ENCODE measurements around the gene M1AP. TPM values are rescaled to one million over a fixed set of nuclear protein-coding genes. Genes with fewer than 3 reads are reported as not detected.

The M1AP gene
- total and polyA plus RNA-seq, 2 experiments from 2014 or later, result not detected

DNA sequence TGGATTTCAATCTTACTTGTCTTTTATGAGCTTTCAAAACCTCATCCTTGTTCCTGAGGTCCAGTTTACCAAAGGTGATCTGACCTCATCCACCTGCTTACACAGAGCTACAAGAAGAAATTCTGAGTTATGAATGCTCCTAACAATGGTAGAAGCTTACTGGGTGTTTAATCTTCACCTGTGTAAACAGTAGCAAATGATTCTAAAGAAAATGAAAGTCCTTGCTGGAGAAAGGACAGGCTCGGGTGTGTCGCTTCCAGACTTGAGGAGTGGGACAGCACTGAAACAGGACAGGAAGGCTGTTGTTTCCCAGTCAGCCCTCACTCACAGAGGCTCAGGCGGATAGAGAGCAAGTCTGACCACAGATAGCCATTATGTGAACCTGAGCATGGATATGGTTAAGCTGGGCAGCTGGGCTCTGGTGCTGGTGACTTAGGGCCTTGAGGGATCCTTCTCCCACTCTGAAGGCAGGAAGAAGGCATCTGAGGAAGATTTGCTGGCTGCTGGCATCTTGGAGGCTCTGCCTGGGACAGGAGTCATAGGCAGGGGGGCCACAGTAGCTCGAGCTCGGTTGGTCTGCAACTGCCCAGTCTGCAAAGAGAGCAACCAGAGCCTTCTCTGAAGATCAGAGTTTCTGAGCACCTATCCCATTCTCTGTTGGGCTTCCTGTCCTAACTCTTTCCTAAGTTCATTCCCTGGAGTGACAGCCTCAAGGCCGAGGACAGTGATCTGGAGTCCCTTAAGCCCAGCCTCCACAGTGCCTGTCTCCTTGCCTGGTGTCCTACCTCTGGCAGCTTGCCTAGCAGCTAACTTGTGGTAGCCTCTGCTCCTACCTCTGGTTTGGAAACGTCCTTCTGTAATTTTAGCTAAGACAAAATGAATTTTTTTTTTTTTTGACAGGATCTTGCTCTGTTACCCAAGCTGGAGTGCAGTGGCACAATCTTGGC, 89.6 kb downstream of the M1AP start:
- no peak overlapping the region for H3K27ac ChIP-seq
- TF ChIP-seq CTCF (IDR thresholded peaks at IDR 0.05; ENCODE audit: low read depth, low read length), result no peak
- H3K4me3 ChIP-seq, result no peak overlapping the region
- H3K9me3 ChIP-seq (ENCODE audit: low read depth), result no peaks in the 10 kb centered on the region
- peaks cover 40% of the 10 kb centered on the region for H3K27me3 ChIP-seq
- no peaks in the 10 kb centered on the region for H3K4me1 ChIP-seq (ENCODE audit: low read depth)
- no peaks in the 10 kb centered on the region for H3K36me3 ChIP-seq
- no peak for DNase-seq (ENCODE audit: low read depth in 1 of 2, low spot score in 1 of 2)

DNA sequence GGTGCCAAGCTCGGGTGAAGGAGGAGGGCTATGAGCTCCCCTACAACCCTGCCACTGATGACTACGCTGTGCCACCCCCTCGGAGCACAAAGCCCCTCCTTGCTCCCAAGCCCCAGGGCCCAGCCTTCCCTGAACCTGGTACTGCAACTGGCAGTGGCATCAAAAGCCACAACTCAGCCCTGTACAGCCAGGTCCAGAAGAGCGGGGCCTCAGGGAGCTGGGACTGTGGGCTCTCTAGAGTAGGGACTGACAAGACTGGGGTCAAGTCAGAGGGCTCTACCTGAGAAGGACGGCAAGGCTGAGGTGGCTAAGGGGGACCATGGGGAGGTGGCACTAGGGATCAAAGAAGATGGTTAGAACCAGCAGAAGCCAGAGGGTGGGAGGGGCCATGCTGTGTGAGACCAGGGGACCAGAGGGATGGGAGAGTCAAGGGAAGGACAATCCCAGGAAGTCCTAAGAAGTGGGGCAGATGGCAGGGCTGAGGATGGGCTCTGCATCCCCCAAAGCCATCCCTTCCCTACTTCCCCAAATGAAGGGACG, 91.2 kb downstream of the M1AP start:
- H3K36me3 ChIP-seq, result no peaks in the 10 kb centered on the region
- no peak for TF ChIP-seq CTCF (IDR thresholded peaks at IDR 0.05; ENCODE audit: low read depth, low read length)
- no peak overlapping the region for H3K27ac ChIP-seq
- no peak overlapping the region for H3K4me3 ChIP-seq
- no peak for DNase-seq (ENCODE audit: low read depth in 1 of 2, low spot score in 1 of 2)
- H3K9me3 ChIP-seq (ENCODE audit: low read depth), result no peaks in the 10 kb centered on the region
- peaks cover 30% of the 10 kb centered on the region for H3K27me3 ChIP-seq
- peaks cover 8% of the 10 kb centered on the region for H3K4me1 ChIP-seq (ENCODE audit: low read depth)

- TF ChIP-seq CTCF (IDR thresholded peaks at IDR 0.05; ENCODE audit: low read depth, low read length), result no peak
- no peak overlapping the region for H3K27ac ChIP-seq
These were observed 92.0 kb downstream of the M1AP start for GRCh38 chr2:74556159-74556558.

DNA sequence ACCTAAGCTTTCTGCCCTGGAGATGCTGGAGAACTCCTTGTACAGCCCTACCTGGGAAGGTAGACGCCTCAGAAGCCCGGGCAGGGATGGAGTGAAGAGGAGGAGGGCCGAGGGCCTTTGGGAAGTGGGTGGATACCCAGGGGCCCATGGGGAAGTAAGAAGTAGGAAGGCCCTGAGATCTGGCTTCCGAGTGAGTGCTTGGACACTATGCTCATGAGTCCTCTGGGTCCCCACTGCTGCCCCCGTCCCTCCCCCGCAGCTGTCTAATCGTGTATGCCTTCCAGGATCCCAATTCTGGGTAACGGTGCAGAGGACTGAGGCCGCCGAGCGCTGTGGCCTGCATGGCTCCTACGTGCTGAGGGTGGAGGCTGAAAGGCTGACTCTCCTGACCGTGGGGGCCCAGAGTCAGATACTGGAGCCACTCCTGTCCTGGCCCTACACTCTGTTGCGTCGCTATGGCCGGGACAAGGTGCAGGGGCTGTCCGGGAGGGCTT, 92.5 kb downstream of the M1AP start:
- Histone ChIP-seq H3K27me3 (peaks cover 21% of the 10 kb centered on the region), H3K4me3 (peak overlapping the region; percentile 53), H3K27ac (no peak overlapping the region), H3K36me3 (no peaks in the 10 kb centered on the region), H3K4me1 (ENCODE audit: low read depth) (peaks cover 8% of the 10 kb centered on the region), H3K9me3 (ENCODE audit: low read depth) (no peaks in the 10 kb centered on the region)
- no peak for DNase-seq (ENCODE audit: low read depth in 1 of 2, low spot score in 1 of 2)
- no peak for TF ChIP-seq CTCF (IDR thresholded peaks at IDR 0.05; ENCODE audit: low read depth, low read length)

More at GRCh38 chr2:74556159-74556558, 92.0 kb downstream of the M1AP start:
- peaks cover 22% of the 10 kb centered on the region for H3K27me3 ChIP-seq
- peaks cover 8% of the 10 kb centered on the region for H3K4me1 ChIP-seq (ENCODE audit: low read depth)
- H3K36me3 ChIP-seq, result no peaks in the 10 kb centered on the region
- no peaks in the 10 kb centered on the region for H3K9me3 ChIP-seq (ENCODE audit: low read depth)
- DNase-seq (ENCODE audit: low read depth in 1 of 2, low spot score in 1 of 2), result no peak
- H3K4me3 ChIP-seq, result no peak overlapping the region

GRCh38 chr2:74554820-74555531, 93.2 kb downstream of the M1AP start:
- peak; percentile 50 to 74 for DNase-seq (ENCODE audit: low read depth in 1 of 2, low spot score in 1 of 2)
- H3K9me3 ChIP-seq (ENCODE audit: low read depth), result no peaks in the 10 kb centered on the region
- TF ChIP-seq CTCF (IDR thresholded peaks at IDR 0.05; ENCODE audit: low read depth, low read length), result no peak
- peaks cover 8% of the 10 kb centered on the region for H3K4me1 ChIP-seq (ENCODE audit: low read depth)
- H3K27ac ChIP-seq, result no peak overlapping the region
- no peaks in the 10 kb centered on the region for H3K36me3 ChIP-seq
- H3K27me3 ChIP-seq, result peaks cover 21% of the 10 kb centered on the region
- H3K4me3 ChIP-seq, result peak overlapping the region; percentile 53
